ENCODE measurements around the gene GNE. TPM values are rescaled to one million over a fixed set of nuclear protein-coding genes. Genes with fewer than 3 reads are reported as not detected.

Gene GNE
- total RNA-seq, 1 donor from 2014 or later: 18.4 TPM

DNA sequence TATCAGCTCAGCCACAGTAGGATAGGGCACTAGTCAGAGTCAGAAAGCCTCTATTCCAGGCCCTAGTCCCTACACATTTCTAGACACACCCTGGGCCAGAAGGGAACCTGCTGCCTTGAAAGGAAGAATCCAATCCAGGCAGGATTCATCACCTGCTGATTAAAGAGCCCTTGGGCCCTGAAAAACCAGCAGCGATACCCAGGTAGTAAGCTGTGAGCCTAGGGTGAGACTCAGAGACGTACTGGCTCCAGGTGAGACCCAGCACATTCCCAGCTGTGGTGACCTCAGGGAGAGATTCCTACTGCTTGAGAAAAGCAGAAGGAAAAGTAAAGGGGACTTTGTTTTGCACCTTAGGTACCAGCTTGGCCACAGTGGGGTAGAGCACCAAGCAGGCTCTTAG, 84.4 kb downstream of the GNE start:
- intact Hi-C loops (cut with micrococcal nuclease): no loop called here

GRCh38 chr9:36170531-36170930, 87.7 kb downstream of the GNE start:
- intact Hi-C loops (cut with micrococcal nuclease): no loop called here

- intact Hi-C loops (cut with micrococcal nuclease): no loop called here
These were observed 88.5 kb downstream of the GNE start for GRCh38 chr9:36169708-36170107.

DNA sequence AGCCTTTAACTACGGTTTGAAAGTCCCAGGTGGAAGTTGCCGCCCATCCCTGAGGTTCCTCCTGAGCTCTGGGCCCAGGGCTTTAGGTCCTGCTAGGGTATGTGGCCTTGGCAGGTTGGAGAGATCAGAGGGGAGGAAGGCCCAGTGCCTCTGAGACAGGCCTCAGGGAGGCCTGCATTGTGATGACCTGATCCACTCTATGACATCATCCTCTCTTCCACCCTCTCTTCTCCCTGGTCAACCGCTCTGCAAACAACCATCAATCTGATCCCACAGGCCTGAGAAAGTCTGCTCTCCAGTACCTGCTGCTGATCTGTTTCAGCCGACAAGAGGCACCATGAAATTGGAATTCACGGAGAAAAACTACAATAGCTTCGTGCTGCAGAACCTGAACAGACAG, 89.1 kb downstream of the GNE start, which contains the start of gene CCIN:
Gene CCIN (plus strand): TSS at position 223 of the 400 bp plus-strand sequence. CDS start 115 bp downstream, at position 338.
- intact Hi-C loops (cut with micrococcal nuclease): no loop called here

- intact Hi-C loops (cut with micrococcal nuclease): loop anchor here (1.0 to 2.0 kb wide), 5 partner anchors 16 to 211 kb away; partner anchors contain the start of gene GLIPR2
These were observed 91.9 kb downstream of the GNE start for GRCh38 chr9:36166168-36166927.

DNA sequence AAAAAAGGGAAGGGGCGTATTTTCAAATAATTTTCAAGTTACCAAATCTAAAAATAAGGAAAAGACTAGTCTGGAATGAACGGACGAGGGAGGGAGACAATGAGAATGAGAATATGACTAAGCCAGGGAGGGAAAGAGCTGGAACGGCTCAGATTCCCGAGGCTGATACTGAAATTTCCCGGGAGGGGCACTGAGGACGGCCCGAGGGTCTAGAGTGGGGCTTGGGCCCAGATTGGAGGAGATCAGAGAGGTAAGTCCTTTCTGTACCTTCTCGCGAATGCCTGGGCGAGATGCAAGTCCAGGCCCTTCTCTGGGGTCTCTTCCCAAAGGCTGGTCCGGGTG, 92.5 kb downstream of the GNE start:
- intact Hi-C loops (cut with micrococcal nuclease): loop anchor here (1.0 to 2.0 kb wide), 5 partner anchors 15 to 210 kb away; partner anchors contain the start of gene GLIPR2

DNA sequence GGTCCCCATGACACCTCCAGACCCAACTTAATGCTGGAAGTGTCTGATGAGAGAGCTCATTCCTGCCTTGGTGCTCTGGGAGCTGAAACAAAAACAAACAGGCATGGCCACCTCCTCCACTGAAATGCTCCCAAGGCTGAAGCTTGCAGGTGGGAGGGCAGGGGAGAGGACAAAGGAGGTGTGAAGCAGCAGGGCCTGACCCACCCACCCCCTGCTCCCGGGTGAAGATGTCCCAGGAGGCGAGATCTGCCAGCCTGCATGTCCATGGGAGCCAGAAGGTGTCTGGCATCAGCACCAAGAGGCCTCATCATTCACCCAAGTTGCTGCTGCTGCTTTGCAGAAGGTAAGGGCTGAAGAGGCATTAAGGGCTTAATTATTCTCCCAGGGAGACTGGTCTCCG, 93.3 kb downstream of the GNE start:
- intact Hi-C loops (cut with micrococcal nuclease): no loop called here

Other genes with a start within 250 kb of the GNE start
- 6.6 TPM in 2 replicates for gene RECK, start 221.5 kb downstream of the GNE start, total RNA-seq
- gene GLIPR2, start 121.7 kb downstream of the GNE start, total RNA-seq: 66.3 and 67.7 TPM in 2 replicates
- 0.34 and 0.43 TPM in 2 replicates for gene CCIN, start 89.1 kb downstream of the GNE start, total RNA-seq
- 154 and 165 TPM in 2 replicates for gene CLTA, start 67.5 kb downstream of the GNE start, total RNA-seq
- gene RNF38, start 141.8 kb upstream of the GNE start, total RNA-seq: 39.3 and 41.8 TPM in 2 replicates